ENCODE data around the gene DMRTB1. TPM values are rescaled to one million over a fixed set of nuclear protein-coding genes. Genes with fewer than 3 reads are reported as not detected.

DMRTB1 gene
- total and polyA plus RNA-seq, 2 experiments from 2014 or later: not detected

GRCh38 chr1:53504901-53505300 is 45.7 kb downstream of the DMRTB1 start:
- Histone ChIP-seq H2AFZ (no peak overlapping the region), H3K9me3 (ENCODE audit: low read depth) (no peaks in the 10 kb centered on the region), H4K20me1 (ENCODE audit: insufficient read depth, poor library complexity, severe bottlenecking) (no peaks in the 10 kb centered on the region), H3K4me2 (no peak overlapping the region), H3K4me3 (no peak overlapping the region), H3K79me2 (no peaks in the 10 kb centered on the region), H3K27me3 (no peaks in the 10 kb centered on the region), H3K27ac (no peak overlapping the region), H3K9me2 (replicated peaks; ENCODE audit: insufficient read depth) (no peaks in the 10 kb centered on the region), H3K36me3 (replicated peaks; ENCODE audit: insufficient read depth, low read depth) (no peaks in the 10 kb centered on the region), H3K4me1 (ENCODE audit: insufficient read depth) (peaks cover 36% of the 10 kb centered on the region)
- TF ChIP-seq EZH2 (IDR thresholded peaks at IDR 0.05; ENCODE audit: borderline replicate concordance): no peak
- no peak for TF ChIP-seq EZH2phosphoT487 (IDR thresholded peaks at IDR 0.05; ENCODE audit: low read depth, severe bottlenecking, unreplicated experiment)
- TF ChIP-seq CTCF (IDR thresholded peaks at IDR 0.05; ENCODE audit: poor library complexity): no peak
- no peak for DNase-seq (ENCODE audit: low spot score)
- WGBS (ENCODE audit: low lambda C conversion rate, missing lambda C conversion rate): 90% methylated on average over 9 of the region's 9 CpGs

GRCh38 chr1:53505401-53505800 is 46.2 kb downstream of the DMRTB1 start:
- no peaks in the 10 kb centered on the region for H3K79me2 ChIP-seq
- H3K27me3 ChIP-seq: no peaks in the 10 kb centered on the region
- no peak overlapping the region for H3K27ac ChIP-seq
- H3K9me3 ChIP-seq (ENCODE audit: low read depth): no peaks in the 10 kb centered on the region
- H2AFZ ChIP-seq: no peak overlapping the region
- no peak overlapping the region for H3K4me3 ChIP-seq
- no peak for TF ChIP-seq CTCF (IDR thresholded peaks at IDR 0.05; ENCODE audit: poor library complexity)
- TF ChIP-seq EZH2 (IDR thresholded peaks at IDR 0.05; ENCODE audit: borderline replicate concordance): no peak
- no peak for TF ChIP-seq EZH2phosphoT487 (IDR thresholded peaks at IDR 0.05; ENCODE audit: low read depth, severe bottlenecking, unreplicated experiment)
- no peak overlapping the region for H3K4me2 ChIP-seq
- WGBS (ENCODE audit: low lambda C conversion rate, missing lambda C conversion rate): 91% methylated on average over 9 of the region's 9 CpGs
- peaks cover 31% of the 10 kb centered on the region for H3K4me1 ChIP-seq (ENCODE audit: insufficient read depth)
- no peaks in the 10 kb centered on the region for H4K20me1 ChIP-seq (ENCODE audit: insufficient read depth, poor library complexity, severe bottlenecking)
- H3K9me2 ChIP-seq (replicated peaks; ENCODE audit: insufficient read depth): no peaks in the 10 kb centered on the region
- H3K36me3 ChIP-seq (replicated peaks; ENCODE audit: insufficient read depth, low read depth): no peaks in the 10 kb centered on the region
- DNase-seq (ENCODE audit: low spot score): no peak

GRCh38 chr1:53505891-53506290 is 46.7 kb downstream of the DMRTB1 start:
- DNase-seq (ENCODE audit: low spot score): no peak
- Histone ChIP-seq H3K9me2 (replicated peaks; ENCODE audit: insufficient read depth) (no peaks in the 10 kb centered on the region), H3K4me2 (no peak overlapping the region), H3K4me3 (no peak overlapping the region), H3K36me3 (replicated peaks; ENCODE audit: insufficient read depth, low read depth) (no peaks in the 10 kb centered on the region), H3K27me3 (no peaks in the 10 kb centered on the region), H4K20me1 (ENCODE audit: insufficient read depth, poor library complexity, severe bottlenecking) (no peaks in the 10 kb centered on the region), H3K4me1 (ENCODE audit: insufficient read depth) (peaks cover 26% of the 10 kb centered on the region), H3K9me3 (ENCODE audit: low read depth) (no peaks in the 10 kb centered on the region), H3K27ac (no peak overlapping the region), H3K79me2 (no peaks in the 10 kb centered on the region), H2AFZ (no peak overlapping the region)
- TF ChIP-seq CTCF (IDR thresholded peaks at IDR 0.05; ENCODE audit: poor library complexity) (no peak), EZH2phosphoT487 (IDR thresholded peaks at IDR 0.05; ENCODE audit: low read depth, severe bottlenecking, unreplicated experiment) (no peak), EZH2 (IDR thresholded peaks at IDR 0.05; ENCODE audit: borderline replicate concordance) (no peak)
- WGBS (ENCODE audit: low lambda C conversion rate, missing lambda C conversion rate): 90% methylated on average over 13 of the region's 13 CpGs
